GM12875 (cell line): ENCODE data around the gene SCN1B.

Experiments used
- H3K4me3 ChIP-seq: one replicate; pipeline ENCODE4 v1.5.1; 2011; ENCODE audit warnings: low read depth, low read length, control low read depth
- TF ChIP-seq, protein P1 (sequence below): IDR thresholded peaks from 2 replicates; pipeline ENCODE4 v1.5.1; 2011; ENCODE audit warnings: low read depth, mild to moderate bottlenecking, control low read depth, inconsistent platforms, low read length, moderate library complexity, borderline replicate concordance; ENCODE audit not compliant: insufficient read depth

The SCN1B gene

DNA sequence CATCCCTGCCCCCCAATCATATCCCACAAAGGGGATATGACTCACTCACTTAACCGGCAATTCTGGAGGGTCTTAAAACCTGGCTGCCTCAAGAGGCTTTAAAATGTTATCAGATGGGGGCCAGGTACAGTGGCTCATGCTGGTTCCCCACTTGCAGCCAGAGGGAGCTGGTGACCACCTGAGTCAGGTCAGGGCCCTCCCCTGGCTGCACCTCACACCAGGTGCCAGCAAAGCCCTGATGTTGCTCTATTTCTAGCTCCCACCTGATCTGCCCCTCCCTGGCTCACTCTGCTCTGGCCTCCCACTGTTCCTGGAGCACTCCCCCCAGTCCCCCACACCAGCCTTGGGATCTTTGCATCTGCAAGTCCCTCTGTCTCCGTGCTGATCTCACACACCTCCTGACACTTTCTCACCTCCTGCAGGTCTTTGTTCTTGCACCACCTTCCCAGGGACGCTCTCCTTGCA is 25.5 kb downstream of the SCN1B start:
- TF ChIP-seq, protein P1, sequence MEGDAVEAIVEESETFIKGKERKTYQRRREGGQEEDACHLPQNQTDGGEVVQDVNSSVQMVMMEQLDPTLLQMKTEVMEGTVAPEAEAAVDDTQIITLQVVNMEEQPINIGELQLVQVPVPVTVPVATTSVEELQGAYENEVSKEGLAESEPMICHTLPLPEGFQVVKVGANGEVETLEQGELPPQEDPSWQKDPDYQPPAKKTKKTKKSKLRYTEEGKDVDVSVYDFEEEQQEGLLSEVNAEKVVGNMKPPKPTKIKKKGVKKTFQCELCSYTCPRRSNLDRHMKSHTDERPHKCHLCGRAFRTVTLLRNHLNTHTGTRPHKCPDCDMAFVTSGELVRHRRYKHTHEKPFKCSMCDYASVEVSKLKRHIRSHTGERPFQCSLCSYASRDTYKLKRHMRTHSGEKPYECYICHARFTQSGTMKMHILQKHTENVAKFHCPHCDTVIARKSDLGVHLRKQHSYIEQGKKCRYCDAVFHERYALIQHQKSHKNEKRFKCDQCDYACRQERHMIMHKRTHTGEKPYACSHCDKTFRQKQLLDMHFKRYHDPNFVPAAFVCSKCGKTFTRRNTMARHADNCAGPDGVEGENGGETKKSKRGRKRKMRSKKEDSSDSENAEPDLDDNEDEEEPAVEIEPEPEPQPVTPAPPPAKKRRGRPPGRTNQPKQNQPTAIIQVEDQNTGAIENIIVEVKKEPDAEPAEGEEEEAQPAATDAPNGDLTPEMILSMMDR: peak; percentile 44; the same call in 1 of the 2 replicates
- H3K4me3 ChIP-seq: no peak overlapping the region

DNA sequence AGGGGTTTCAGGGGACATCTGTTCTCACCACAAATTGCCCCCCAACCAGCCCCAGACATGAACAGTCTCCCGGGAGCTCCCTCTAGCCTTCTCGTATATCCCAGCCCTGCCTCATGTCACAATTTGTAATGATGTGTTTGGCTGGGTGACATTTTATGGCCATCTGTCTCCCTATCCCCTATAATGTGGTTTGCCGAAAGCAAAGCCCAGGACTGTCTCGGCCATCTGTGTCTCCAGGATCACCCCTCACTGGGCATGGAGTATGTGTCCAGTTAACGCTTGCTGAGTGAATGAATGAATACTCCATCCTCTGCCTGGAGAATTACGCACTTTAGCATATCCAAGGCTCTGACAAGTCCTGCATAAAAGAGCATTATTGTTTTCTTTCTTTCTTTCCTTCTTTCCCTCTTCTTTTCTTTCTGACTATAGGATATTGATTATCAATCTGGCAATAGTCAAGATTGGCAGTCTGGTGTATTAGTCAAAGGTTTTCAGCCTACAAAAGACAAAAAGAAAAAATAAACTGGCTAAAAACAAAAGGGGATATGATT is 26.3 kb downstream of the SCN1B start:
- no peak overlapping the region for H3K4me3 ChIP-seq
- TF ChIP-seq, protein P1: no peak

DNA sequence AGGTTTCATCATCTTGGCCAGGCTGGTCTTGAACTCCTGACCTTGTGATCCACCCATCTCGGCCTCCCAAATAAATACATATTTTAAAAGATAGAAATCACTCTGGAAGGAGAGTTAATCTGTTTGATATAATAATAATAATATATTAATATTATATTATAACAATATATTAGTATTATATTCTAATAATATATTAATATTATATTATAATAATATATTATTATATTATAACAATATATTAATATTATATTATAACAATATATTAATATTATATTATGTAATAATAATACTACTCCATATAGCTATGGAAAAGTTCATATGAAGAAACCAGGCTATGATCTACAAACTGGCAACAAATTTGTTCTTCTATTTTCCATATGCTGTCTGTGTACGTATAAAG is 28.1 kb downstream of the SCN1B start:
- no peak overlapping the region for H3K4me3 ChIP-seq
- TF ChIP-seq, protein P1: no peak

DNA sequence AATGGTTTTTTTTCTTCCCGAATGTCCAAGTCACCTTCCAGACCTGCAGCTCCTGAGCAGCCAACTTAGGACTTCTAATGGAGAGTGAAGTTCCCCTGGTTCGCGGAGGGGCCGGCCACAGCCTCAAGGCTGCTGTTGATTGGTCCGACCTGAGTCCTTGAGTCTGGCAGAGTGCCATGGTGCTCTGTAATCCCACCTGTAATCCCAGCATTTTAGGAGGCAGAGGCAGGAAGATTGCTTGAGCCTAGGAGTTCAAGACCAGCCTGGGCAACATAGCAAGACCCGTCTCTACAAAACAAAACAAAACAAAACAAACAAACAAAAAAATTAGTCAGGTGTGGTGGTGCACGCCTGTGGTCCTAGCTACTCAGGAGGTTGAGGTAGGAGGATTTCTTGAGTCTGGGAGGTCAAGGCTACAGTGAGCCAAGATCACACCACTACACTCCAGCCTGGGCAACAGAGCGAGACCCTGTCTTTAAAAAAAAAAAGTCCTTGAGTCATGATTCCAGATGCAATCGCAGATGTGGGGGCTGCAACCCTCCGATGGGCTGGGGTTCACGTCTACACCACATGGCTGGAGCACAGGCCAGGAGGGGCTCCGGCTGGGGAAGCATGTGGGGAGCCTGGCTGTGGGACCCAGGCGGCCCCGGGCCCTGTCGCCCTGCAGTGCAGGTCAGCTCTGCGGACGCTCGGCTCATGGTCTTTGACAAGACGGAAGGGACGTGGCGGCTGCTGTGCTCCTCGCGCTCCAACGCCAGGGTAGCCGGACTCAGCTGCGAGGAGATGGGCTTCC is 28.9 kb downstream of the SCN1B start:
- TF ChIP-seq, protein P1: no peak
- H3K4me3 ChIP-seq: no peak overlapping the region

DNA sequence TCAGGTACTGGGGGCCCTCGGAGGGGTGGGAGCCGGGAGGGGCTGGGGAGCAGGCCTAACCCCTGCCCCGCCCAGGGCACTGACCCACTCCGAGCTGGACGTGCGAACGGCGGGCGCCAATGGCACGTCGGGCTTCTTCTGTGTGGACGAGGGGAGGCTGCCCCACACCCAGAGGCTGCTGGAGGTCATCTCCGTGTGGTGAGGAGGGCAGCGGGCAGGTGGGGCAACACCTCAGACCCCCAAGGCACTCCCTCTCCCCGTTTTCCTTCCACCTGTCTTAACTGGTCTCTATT is 29.5 kb downstream of the SCN1B start:
- TF ChIP-seq, protein P1: no peak

DNA sequence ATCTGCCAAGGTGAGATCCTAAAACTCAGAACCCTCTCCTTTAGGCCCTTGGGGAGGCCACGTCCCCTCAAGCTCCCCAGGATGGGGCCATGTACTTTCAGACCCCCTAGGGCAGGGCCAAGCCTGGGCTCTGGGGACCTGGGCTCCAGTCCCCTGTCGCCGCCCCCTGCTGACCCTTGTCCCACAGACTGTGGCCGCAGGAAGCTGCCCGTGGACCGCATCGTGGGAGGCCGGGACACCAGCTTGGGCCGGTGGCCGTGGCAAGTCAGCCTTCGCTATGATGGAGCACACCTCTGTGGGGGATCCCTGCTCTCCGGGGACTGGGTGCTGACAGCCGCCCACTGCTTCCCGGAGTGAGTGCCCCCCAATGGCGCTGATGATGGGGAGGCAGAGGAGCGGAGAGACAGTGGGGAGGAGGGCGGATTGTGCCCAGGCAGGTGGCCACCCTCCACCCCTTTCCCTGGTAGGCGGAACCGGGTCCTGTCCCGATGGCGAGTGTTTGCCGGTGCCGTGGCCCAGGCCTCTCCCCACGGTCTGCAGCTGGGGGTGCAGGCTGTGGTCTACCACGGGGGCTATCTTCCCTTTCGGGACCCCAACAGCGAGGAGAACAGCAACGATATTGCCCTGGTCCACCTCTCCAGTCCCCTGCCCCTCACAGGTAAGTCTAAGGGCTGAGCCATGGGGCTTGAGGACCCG is 30.0 kb downstream of the SCN1B start:
- TF ChIP-seq, protein P1: no peak

More for the DNA sequence above, 29.5 kb downstream of the SCN1B start:
- no peak overlapping the region for H3K4me3 ChIP-seq

More for the DNA sequence above, 30.0 kb downstream of the SCN1B start:
- H3K4me3 ChIP-seq: no peak overlapping the region
